HG02642 (cell line): ENCODE measurements around the gene RANBP17.
A peak's percentile ranks its signal among the peaks of the same experiment; 100 is the strongest.
"Not testable (repeated sequence)": the region's sequence is repeated elsewhere in the genome, so short reads cannot be mapped to it uniquely, and the experiment has no call there.

Experiments
- ATAC-seq: cut with Tn5 transposase; IDR thresholded peaks from one replicate; pipeline ENCODE4 v1.9.1; 2021; ENCODE audit warnings: mild to moderate bottlenecking; ENCODE audit not compliant: unreplicated experiment, poor library complexity

RANBP17 gene

DNA sequence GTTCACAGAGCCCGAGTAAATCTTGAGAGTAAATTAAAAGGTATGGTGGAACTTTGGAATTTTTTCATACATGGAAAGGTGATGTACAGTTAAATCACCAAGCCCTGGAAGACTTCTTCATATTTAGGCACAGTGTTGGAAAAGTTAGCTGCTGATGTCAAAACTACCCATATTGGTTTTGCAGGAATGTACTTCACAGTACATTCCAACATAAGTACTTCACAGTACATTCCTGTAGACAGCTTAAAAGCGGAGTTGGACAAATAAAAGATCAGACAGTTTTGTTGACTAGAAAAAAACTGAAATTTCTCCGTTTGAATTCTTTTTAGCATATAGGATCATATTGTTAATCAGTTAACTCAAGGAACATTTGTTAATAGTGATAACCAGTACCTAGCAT, 1.8 kb downstream of the RANBP17 start:
- ATAC-seq = no peak

DNA sequence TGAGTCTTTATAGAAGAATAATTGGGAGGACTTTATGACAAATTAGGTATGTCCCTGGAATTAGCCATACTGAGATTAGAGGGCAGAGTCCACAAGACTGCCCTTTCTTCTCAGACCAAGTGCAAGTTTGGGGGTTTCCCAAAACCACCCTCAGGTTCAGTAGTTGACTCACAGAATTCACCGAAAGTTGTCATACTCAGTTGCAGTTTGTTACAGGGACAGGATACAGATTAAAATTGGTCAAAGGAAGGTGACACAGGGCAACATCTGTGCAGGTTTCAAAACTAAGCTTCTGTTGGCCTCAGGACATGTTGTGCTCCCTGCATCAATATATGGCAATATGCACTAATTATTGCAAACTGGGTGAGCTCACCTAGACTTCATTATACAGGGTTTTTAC, 3.8 kb downstream of the RANBP17 start:
- peak; percentile 73 for ATAC-seq

DNA sequence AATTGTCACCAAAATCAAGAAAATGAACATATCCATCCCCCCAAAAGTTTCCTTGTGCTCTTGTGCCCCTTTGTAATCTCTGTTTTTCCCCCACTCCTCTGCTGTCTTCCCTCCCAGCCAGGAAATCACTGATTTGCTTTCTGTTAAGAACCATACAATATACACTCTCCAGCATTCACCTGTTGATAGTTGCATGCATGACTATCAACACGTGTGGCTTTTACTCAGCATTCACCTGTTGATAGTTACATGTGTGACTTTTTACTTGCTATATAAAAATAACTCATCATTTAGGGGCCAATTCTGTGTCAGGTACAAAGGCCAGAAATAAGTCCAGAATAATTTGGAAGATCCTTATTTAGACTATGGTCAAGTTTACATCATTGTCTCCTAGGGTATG, 6.0 kb downstream of the RANBP17 start:
- ATAC-seq = no peak

DNA sequence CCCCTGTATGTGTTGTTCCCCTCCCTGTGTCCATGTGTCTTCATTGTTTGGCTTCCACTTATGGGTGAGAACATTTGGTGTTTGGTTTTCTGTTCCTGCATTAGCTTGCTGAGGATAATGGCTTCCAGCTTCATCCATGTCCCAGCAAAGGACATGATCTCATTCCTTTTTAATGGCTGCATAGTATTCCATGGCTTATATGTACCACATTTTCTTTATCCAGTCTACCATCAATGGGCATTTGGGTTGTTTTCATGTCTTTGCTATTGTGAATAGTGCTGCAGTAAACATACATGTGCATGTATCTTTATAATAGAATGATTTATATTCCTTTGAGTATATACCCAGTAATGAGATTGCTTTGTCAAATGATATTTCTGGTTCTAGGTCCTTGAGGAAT, 8.6 kb downstream of the RANBP17 start:
- not testable (repeated sequence) for ATAC-seq

DNA sequence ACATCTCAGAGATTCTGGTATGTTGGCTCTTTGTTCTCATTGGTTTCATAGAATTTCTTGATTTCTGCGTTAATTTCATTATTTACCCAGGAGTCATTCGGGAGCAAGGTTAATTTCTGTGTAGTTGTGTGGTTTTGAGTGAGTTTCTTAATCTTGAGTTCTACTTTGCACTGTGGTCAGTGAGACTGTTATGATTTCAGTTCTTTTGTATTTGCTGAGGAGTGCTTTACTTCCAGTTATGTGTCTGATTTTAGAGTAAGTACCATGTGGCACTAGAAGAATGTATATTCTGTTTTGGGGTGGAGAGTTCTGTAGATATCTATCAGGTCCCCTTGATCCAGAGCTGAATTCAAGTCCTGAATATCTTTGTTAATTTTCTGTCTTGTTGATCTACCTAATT, 12.2 kb downstream of the RANBP17 start:
- ATAC-seq = no peak

DNA sequence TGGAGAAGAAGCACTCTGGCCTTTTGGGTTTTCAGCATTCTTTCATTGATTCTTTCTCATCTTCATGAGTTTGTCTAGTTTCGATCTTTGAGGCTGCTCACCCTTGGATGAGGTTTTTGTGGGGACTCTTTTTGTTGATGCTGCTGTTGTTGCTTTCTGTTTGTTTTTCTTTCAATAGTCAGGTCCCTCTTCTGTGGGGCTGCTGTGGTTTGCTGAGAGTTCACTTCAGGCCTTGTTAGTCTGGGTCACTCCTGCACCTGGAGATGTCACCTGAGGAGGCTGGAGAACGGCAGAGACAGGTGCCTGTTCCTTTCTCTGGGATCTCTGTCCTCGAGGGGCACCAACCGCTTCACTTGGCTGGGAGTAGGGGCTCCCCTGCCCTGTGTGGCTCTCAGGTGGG, 14.0 kb downstream of the RANBP17 start:
- ATAC-seq = no peak

DNA sequence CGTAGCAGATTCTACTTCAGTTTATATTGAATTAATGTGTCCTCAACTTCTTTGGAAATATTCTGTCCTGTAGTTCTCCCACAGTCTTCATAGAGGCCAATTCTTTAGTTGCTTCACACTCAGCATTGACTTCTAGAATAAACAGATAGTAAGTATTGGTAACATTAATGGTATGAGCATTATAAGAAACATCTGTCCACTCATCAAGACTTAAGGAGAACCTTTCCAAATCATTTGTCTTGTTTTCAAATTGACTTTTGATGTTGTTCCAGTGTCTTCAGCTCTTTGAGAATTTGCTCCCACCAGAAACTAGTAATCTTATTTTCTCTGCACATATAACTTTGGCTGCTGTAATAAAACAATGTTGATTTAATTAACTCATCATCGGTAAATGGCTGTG, 18.3 kb downstream of the RANBP17 start:
- no peak for ATAC-seq

DNA sequence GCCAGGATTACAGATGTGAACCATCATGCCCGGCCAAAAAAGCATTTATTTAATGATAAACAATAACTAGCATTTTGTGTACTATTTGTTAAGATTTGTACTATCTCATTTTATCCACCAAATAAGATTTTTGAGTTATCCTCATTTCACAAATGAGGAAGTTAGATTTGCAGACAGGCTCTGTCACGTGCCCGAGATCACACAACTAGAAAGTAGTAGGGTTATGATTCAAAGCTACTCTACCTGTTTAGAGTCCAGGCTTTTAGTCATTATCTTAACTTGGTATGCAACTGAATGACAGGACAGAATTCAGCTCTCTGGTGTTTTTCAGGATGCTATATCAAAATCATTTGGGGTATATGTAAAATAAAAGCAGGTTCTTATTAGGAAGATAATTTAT, 20.5 kb downstream of the RANBP17 start:
- no peak for ATAC-seq

DNA sequence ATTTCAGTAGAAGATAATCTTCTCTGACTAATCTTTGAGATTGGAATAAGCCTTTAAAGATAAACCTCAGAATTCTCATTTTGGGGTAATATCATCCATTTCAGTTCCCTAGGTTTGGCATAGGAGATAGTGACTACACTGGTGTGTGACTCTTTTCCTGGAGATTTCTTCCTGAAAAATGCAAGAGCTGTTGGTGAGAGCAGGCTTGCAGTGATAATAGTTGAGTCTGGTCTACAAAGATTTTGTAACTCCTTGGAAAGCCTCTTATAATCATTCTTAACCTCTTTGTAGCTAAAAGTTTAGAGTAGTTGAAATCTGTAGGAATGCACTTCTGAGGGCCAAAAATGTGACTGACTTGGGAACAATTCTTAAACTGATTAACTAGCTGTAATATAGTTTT, 23.4 kb downstream of the RANBP17 start:
- ATAC-seq = no peak

DNA sequence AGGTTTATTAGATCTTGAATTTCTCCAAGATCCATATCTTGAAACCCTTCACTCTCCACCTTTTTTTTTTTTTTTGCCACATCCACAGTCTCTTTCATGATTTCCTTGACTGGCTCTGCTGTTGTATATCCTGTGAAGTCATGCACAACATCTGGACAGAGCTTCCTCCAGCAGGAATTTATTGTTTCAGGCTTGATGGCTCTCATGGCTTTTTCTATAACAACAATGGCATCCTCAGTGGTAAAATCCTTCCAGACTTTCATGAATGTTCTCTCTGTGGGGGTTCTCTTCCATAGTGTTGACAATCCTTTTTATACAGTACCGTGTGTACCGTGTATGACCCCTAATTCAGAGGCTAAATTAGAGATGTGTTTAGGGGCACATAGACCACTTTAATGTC, 24.0 kb downstream of the RANBP17 start:
- no peak for ATAC-seq

DNA sequence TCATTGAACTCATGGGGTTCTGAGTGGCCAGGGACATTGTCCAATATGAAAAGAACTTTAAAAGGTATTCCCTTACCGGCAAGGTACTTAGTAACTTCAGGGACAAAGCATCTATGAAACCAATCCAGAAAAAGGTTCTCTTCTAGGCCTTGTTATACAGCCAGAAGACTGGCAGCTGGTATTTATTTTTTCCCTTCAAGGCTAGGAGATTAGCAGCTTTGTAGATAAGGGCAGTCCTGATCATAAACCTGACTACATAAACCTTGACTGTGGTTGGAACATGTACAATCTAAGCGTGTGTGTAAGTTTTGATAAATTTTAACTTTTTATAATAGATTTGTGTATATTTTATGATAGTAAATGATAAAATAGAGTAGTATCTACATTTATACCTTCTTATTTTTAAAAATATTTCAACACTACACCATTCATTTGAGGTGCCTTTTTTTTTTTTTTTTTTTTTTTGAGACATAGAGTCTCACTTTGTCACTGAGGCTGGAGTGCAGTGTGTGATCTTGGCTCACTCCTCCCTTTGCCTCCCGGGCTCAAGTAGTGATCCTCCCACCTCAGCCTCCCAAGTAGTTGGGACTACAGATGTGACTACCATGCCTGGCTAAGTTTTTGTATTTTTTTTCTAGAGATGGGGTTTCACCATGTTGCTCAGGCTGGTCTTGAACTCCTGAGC, 24.5 kb downstream of the RANBP17 start:
- no peak for ATAC-seq

DNA sequence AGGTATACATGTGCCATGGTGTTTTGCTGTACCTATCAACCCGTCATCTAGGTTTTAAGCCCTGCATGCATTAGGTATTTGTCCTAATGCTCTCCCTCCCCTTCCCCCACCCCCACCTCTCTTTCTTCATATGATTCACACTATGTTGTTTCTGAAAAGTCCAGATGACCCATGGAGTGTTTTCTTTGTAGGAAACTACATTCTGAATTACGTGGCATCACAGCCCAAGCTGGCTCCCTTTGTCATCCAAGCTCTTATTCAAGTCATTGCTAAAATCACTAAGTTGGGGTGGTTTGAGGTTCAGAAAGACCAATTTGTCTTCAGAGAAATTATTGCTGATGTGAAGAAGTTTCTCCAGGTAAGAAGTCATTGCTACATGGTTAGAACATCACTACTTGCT, 30.4 kb downstream of the RANBP17 start:
- ATAC-seq = no peak

DNA sequence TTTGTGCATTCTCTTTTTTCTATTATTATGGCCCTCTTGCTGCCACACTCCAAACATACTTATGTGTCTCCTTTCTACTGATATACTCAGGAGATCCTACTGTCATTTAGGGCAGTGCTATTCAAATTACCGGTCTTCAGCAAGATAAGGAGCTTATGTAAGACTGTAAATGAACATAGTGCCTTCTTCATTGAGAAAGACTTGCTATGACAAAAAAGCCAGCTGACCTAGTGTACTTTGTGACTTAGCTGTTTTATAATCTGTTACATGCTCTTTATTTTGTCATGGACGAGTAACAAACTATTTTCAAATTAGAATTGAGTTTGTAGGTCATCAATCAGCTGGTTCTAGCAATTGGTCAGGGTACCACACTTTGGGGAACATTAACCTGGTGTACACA, 32.8 kb downstream of the RANBP17 start:
- no peak for ATAC-seq

DNA sequence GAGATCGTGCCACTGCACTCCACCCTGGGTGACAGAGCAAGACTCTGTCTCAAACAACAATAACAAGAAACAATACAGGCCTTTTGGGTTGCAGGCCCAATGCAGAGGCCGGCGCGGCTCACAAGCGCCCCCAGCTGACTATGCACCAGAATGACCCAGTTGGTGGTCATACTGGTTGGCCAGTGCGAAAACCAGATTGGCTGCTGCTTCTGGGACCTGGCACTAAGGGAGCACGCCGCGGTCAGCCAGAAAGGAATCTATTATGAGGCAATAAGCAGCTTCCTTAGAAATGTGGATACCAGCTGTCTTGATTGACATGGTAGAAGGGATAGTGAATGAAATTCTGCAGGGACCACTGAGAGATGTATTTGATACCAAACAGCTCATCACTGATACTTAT, 35.0 kb downstream of the RANBP17 start:
- no peak for ATAC-seq

DNA sequence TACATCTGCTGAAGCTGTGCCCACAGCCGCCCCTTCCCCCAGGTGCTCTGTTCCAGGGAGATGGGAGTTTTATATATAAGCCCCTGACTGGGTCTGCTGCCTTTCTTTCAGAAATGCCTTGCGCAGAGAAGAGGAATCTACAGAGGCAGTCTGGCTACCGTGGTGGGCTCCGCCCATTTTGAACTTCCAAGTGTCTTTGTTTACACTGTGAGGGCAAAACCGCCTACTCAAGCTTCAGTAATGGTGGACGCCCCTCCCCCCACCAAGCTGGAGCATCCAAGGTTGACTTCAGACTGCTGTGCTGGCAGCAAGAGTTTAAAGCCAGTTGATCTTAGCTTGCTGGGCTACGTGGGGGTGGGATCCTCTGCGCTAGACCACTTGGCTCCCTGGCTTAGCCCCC, 41.3 kb downstream of the RANBP17 start:
- ATAC-seq = no peak

DNA sequence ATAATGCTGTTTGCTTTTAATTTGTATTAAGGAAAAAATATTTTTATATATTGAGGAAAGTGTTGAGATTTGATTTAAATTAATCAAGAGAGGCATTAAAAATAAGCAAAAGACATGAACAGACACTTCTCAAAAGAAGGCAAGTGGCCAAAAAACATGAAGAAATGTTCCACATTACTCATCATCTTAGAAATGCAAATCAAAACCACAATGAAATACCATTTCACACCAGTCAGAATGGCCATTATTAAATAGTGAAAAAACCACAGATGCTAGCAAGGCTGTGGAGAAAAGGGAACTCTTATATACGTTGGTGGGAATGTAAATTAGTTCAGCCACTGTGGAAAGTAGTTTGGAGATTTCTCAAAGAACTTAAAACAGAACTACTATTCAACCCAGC, 45.9 kb downstream of the RANBP17 start:
- ATAC-seq = no peak

DNA sequence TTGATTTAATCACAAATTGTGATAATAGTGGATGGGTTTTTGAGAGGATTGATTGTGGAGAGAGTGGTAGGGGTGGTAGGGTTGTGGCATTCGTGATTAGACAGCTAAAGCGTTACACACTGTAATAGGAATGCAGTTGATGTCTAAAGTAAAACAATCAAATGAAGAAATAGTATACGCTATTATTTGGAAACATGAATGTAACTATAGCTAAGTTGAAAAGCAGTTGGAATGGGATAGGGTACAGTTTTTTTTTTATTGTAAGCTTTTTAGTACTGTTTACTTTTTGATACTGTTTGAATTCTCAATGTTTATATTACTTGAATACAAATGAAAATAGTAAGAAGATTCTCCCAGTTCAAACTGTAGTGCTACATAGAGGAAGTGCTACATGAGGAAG, 51.8 kb downstream of the RANBP17 start:
- ATAC-seq = no peak

DNA sequence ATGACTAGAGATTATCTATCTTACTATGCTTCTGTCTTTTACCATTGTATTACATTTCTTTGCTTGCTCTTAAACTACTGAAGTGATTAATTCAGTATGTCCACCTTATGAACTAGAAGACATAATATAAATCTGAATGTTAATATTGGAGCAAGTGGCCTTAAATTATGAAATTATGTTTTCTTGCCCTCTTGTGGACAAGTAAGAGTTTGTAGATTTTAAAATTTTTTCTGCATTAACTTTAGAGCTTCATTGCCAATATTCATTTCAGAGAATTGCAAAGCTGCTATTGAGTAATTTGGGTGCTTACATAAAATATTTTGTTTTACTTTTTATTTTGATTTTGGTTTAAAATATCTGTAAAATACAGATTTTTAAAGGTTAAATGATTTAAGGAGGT, 55.3 kb downstream of the RANBP17 start:
- no peak for ATAC-seq

DNA sequence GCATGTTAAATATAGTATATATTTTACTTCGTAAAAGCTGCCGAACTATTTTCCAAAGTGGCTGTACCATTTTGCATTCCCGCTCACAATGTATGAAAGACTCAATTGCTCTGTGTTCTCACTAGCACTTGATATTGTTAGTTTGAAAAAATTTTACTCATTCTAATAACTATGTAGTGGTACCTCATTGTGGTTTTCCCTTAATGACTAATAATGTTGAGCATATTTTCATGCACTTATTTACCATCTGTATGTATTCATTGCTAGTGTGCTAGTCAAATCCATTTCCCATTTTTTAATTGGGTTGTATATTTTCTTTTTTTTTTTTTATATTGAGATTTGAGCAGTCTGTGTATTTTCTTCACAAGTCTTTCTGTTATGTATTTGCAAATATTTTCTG, 58.4 kb downstream of the RANBP17 start:
- ATAC-seq = no peak

DNA sequence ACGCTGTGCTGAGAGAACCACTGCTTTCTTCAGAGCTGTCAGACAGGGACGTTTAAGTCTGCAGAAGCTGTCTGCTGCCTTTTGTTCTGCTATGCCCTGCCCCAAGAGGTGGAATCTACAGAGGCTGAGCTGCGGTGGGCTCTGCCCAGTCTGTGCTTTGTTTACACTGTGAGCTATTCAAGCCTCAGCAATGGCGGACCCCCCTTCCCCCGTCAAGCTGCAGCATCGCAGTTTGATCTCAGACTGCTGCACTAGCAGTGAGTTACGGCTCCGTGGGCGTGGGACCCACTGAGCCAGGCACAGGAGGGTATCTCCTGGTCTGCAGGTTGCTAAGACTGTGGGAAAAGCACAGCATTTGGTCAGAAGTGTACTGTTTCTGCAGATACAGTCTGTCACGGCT, 60.5 kb downstream of the RANBP17 start:
- ATAC-seq = not testable (repeated sequence)

DNA sequence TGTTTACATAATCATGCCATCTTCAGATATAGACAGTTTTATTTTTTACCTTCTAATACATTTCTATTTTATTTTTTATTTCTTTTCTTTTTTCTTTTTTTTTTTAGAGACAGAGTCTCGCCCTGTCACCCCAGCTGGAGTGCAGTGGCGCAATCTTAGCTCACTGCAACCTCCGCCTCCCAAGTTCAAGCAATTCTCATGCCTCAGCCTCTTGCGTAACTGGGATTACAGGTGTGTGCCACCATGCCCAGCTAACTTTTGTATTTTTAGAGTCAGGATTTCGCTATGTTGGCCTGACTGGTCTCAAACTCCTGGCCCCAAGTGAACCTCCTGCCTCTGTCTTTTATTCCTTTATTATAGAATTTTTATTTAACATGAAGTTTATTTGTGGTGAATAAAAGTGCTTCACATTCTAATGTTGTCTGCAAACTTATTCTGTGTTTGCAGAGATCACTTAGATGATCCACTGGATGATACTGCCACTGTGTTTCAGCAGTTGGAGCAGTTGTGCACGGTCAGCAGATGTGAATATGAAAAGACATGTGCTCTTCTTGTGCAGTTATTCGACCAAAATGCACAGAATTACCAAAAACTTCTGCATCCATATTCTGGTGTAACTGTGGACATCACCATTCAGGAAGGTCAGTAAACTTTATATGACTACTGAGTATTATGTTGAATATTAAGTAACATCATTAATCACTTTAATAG, 62.2 kb downstream of the RANBP17 start:
- no peak for ATAC-seq

DNA sequence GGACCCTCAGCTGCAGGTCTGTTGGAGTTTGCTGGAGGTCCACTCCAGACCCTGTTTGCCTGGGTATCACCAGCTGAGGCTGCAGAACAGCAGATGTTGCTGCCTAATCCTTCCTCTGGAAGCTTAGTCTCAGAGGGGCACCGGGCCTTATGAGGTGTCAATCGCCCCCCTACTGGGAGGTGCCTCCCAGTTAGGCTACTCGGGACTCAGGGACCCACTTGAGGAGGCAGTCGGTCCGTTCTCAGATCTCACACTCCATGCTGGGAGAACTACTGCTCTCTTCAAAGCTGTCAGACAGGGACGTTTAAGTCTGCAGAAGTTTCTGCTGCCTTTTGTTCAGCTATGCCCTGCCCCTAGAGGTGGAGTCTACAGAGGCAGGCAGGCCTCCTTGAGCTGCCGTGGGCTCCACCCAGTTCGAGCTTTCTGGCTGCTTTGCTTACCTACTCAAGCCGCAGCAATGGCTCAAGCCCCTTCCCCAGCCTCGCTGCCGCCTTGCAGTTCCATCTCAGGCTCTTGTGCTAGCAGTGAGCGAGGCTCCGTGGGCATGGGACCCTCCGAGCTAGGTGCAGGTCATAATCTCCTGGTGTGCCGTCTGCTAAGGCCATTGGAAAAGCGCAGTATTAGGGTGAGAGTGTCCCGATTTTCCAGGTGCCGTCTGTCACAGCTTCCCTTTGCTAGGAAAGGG, 73.9 kb downstream of the RANBP17 start:
- ATAC-seq = not testable (repeated sequence)
